GM21390 (cell line): Measurements from ENCODE around the gene JMJD1C.

Experiments used
- ATAC-seq: cut with Tn5 transposase; IDR thresholded peaks from one replicate; pipeline ENCODE4 v1.9.1; 2021; ENCODE audit not compliant: unreplicated experiment

The JMJD1C gene

GRCh38 chr10:63265222-63265617, 200.6 kb downstream of the JMJD1C start:
- ATAC-seq = no peak

GRCh38 chr10:63264617-63265221, 201.1 kb downstream of the JMJD1C start:
- ATAC-seq = no peak

GRCh38 chr10:63262430-63263073, 203.2 kb downstream of the JMJD1C start:
- ATAC-seq = no peak

- no peak for ATAC-seq
Observed at GRCh38 chr10:63261496-63261895, 204.3 kb downstream of the JMJD1C start.

GRCh38 chr10:63260860-63261251, 204.9 kb downstream of the JMJD1C start:
- no peak for ATAC-seq

- no peak for ATAC-seq
Observed at GRCh38 chr10:63260103-63260859, 205.5 kb downstream of the JMJD1C start.

GRCh38 chr10:63258920-63259678, 206.7 kb downstream of the JMJD1C start:
- ATAC-seq = no peak

GRCh38 chr10:63257778-63258177, 208.0 kb downstream of the JMJD1C start:
- ATAC-seq = no peak

- ATAC-seq = no peak
Observed at GRCh38 chr10:63256009-63256773, 209.6 kb downstream of the JMJD1C start.

GRCh38 chr10:63255316-63255715, 210.5 kb downstream of the JMJD1C start:
- ATAC-seq = no peak

GRCh38 chr10:63253040-63253439, 212.7 kb downstream of the JMJD1C start:
- no peak for ATAC-seq

- no peak for ATAC-seq
Observed at GRCh38 chr10:63252095-63252762, 213.5 kb downstream of the JMJD1C start.

GRCh38 chr10:63250032-63250431, 215.7 kb downstream of the JMJD1C start:
- ATAC-seq = no peak

GRCh38 chr10:63247771-63248170, 218.0 kb downstream of the JMJD1C start:
- no peak for ATAC-seq

- ATAC-seq = no peak
Observed at GRCh38 chr10:63246356-63246755, 219.4 kb downstream of the JMJD1C start.

- no peak for ATAC-seq
Observed at GRCh38 chr10:63241841-63242281, 223.9 kb downstream of the JMJD1C start.

- ATAC-seq = no peak
Observed at GRCh38 chr10:63240807-63241206, 225.0 kb downstream of the JMJD1C start.

GRCh38 chr10:63238501-63238900, 227.3 kb downstream of the JMJD1C start:
- no peak for ATAC-seq

- no peak for ATAC-seq
Observed at GRCh38 chr10:63237396-63237795, 228.4 kb downstream of the JMJD1C start.
